Trophoblast cell (in vitro differentiated cells and primary cell): Measurements from ENCODE around the gene DGKB.

ENCODE experiments used
- DNase-seq, 2 donors: peaks; one replicate each; pipeline ENCODE4 v3.0.0-alpha.2; 2016
- H2AFZ ChIP-seq: 2 replicates; pipeline ENCODE4 v1.6.1; 2013; ENCODE audit warnings: low read length, moderate library complexity, mild to moderate bottlenecking; ENCODE audit not compliant: insufficient read depth, poor library complexity
- H2AK5ac ChIP-seq: 2 replicates; pipeline ENCODE4 v1.6.1; 2013; ENCODE audit warnings: mild to moderate bottlenecking, low read length
- H2BK120ac ChIP-seq: 2 replicates; pipeline ENCODE4 v1.6.1; 2013; ENCODE audit warnings: low read length, mild to moderate bottlenecking, moderate library complexity; ENCODE audit not compliant: insufficient read depth, poor library complexity
- H2BK12ac ChIP-seq: 2 replicates; pipeline ENCODE4 v1.6.1; 2013; ENCODE audit warnings: mild to moderate bottlenecking, low read length, moderate library complexity
- H2BK5ac ChIP-seq: 2 replicates; pipeline ENCODE4 v1.6.1; 2013; ENCODE audit warnings: low read length, low read depth, moderate library complexity, mild to moderate bottlenecking; ENCODE audit not compliant: poor library complexity
- H3K14ac ChIP-seq: 2 replicates; pipeline ENCODE4 v1.6.1; 2013; ENCODE audit warnings: mild to moderate bottlenecking, low read length
- H3K18ac ChIP-seq: 2 replicates; pipeline ENCODE4 v1.6.1; 2013; ENCODE audit warnings: mild to moderate bottlenecking, low read length
- H3K23ac ChIP-seq: 2 replicates; pipeline ENCODE4 v1.6.1; 2013; ENCODE audit warnings: low read length
- H3K27ac ChIP-seq: 2 replicates; pipeline ENCODE4 v1.5.1; 2013; ENCODE audit warnings: low read depth, mild to moderate bottlenecking, inconsistent platforms, low read length, moderate library complexity
- H3K27me3 ChIP-seq: 2 replicates; pipeline ENCODE4 v1.6.1; 2013; ENCODE audit warnings: inconsistent platforms, mild to moderate bottlenecking, low read length, moderate library complexity; ENCODE audit not compliant: insufficient read depth
- H3K36me3 ChIP-seq, 2 experiments: 1 replicate in 1 of 2; 2 replicates in 1 of 2; pipeline ENCODE4 v1.6.1; 2013; ENCODE audit warnings: low read length in 2 of 2, mild to moderate bottlenecking in 2 of 2, moderate library complexity in 1 of 2; ENCODE audit not compliant: insufficient read depth in 2 of 2, control insufficient read depth in 1 of 2
- H3K4ac ChIP-seq: 2 replicates; pipeline ENCODE4 v1.6.1; 2013; ENCODE audit warnings: low read depth, mild to moderate bottlenecking, low read length, moderate library complexity
- H3K4me1 ChIP-seq, 2 experiments: 1 replicate in 1 of 2; 2 replicates in 1 of 2; pipeline ENCODE4 v1.6.1; 2013; ENCODE audit warnings: low read length in 2 of 2, mild to moderate bottlenecking in 2 of 2, moderate library complexity in 1 of 2; ENCODE audit not compliant: insufficient read depth in 2 of 2, control insufficient read depth in 1 of 2
- H3K4me2 ChIP-seq: 2 replicates; pipeline ENCODE4 v1.6.1; 2013; ENCODE audit warnings: inconsistent platforms, mild to moderate bottlenecking, low read length, moderate library complexity
- H3K4me3 ChIP-seq: 2 replicates; pipeline ENCODE4 v1.5.1; 2013; ENCODE audit warnings: mild to moderate bottlenecking, low read depth, low read length, inconsistent platforms
- H3K79me1 ChIP-seq: one replicate; pipeline ENCODE4 v1.6.1; 2013; ENCODE audit warnings: low read length
- H3K79me2 ChIP-seq: 2 replicates; pipeline ENCODE4 v1.6.1; 2013; ENCODE audit warnings: low read length, mild to moderate bottlenecking; ENCODE audit not compliant: control insufficient read depth, insufficient read depth, poor library complexity
- H3K9ac ChIP-seq: 2 replicates; pipeline ENCODE4 v1.6.1; 2013; ENCODE audit warnings: mild to moderate bottlenecking, low read length
- H3K9me3 ChIP-seq: 2 replicates; pipeline ENCODE4 v1.6.1; 2013; ENCODE audit warnings: low read depth, mild to moderate bottlenecking, control low read depth, inconsistent platforms, low read length; ENCODE audit not compliant: insufficient read depth
- H4K12ac ChIP-seq: 2 replicates; pipeline ENCODE4 v1.6.1; 2013; ENCODE audit warnings: low read depth, mild to moderate bottlenecking, low read length, moderate library complexity
- H4K8ac ChIP-seq: 2 replicates; pipeline ENCODE4 v1.6.1; 2013; ENCODE audit warnings: low read depth, mild to moderate bottlenecking, low read length, moderate library complexity
- H4K91ac ChIP-seq: one replicate; pipeline ENCODE4 v1.6.1; 2013; ENCODE audit warnings: low read depth, mild to moderate bottlenecking, low read length, moderate library complexity
- WGBS: extraction: QIAGEN DNeasy Blood & Tissue Kit; methylation state at CpG from one replicate; pipeline ENCODE4 v1.1.7; 2013; ENCODE audit warnings: missing lambda C conversion rate; ENCODE audit not compliant: insufficient read length, insufficient coverage; ENCODE audit errors: extremely low coverage; 5-methylcytosine and 5-hydroxymethylcytosine counted together

DGKB gene

DNA sequence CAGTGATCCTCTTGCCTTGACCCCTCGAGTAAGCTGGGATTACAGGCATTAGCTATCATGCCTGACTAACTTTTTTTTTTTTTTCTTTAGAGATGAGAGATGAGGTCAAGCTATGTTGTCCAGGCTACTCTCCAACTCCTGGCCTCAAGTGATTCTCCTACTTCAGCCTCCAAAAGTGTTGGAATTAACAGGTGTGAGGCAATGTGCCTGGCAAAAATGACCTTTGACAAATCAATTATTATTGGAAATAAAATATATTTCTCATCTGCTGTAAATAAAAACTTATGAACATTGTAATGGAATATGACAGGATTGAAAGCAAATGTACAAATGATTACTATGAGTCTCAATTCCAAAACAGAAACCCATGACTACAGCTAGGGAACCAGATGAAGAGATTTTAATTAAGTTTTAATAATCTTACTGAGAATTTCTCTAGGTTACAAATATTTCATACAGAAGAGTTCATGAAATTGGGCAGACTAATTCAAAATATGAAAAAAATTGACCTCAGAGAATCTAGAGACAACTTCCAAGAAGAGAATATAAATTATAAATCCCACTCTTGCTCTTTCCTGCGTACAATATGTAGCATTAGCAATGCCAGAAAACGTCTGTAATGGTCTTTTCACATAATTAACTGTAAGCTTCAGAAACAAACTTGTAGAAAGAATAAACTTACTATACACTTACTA, 414.7 kb downstream of the DGKB start:
- H3K79me2 ChIP-seq, result no peaks in the 10 kb centered on the region
- no peak overlapping the region for H3K4me3 ChIP-seq
- no peaks in the 10 kb centered on the region for H3K27me3 ChIP-seq
- no peaks in the 10 kb centered on the region for H3K36me3 ChIP-seq
- H3K79me1 ChIP-seq, result no peaks in the 10 kb centered on the region
- no peaks in the 10 kb centered on the region for H3K4me1 ChIP-seq
- no peak overlapping the region for H4K12ac ChIP-seq
- H3K27ac ChIP-seq, result no peak overlapping the region
- no CpG with 5 or more reads among the region's 3 CpGs for WGBS
- H3K14ac ChIP-seq, result no peak overlapping the region
- no peak overlapping the region for H2AFZ ChIP-seq
- H2BK120ac ChIP-seq, result no peak overlapping the region
- no peak overlapping the region for H2AK5ac ChIP-seq
- H4K8ac ChIP-seq, result no peak overlapping the region
- no peaks in the 10 kb centered on the region for H3K9me3 ChIP-seq
- no peak for DNase-seq
- H3K4me2 ChIP-seq, result no peak overlapping the region
- no peak overlapping the region for H3K9ac ChIP-seq
- H3K4ac ChIP-seq, result no peak overlapping the region
- no peak overlapping the region for H4K91ac ChIP-seq
- H3K23ac ChIP-seq, result no peak overlapping the region
- H2BK5ac ChIP-seq, result no peak overlapping the region
- no peak overlapping the region for H3K18ac ChIP-seq
- H2BK12ac ChIP-seq, result no peak overlapping the region

DNA sequence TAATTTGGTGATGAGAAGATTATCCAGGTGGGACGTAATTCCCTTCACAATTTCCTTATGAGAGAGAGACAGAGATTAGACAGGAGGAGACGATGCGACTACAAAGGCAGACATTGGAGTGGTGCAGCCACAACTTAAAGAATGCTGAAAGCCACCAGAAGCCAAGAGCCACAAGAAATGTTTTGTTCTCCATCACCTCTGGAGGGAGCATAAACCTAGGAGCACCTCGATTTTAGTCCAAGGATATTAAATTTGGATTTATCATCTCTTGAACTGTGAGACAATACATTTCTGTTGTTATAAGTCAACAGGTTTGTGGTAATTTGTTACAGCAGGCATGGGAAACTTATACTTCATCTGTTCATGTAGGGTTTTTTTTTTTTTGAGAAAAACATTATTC, 418.9 kb downstream of the DGKB start:
- Histone ChIP-seq H3K4ac (no peak overlapping the region), H3K36me3 (no peaks in the 10 kb centered on the region), H3K9me3 (no peaks in the 10 kb centered on the region), H4K12ac (no peak overlapping the region), H2AFZ (no peak overlapping the region), H3K18ac (no peak overlapping the region), H3K4me2 (no peak overlapping the region), H3K4me1 (no peaks in the 10 kb centered on the region), H4K91ac (no peak overlapping the region), H3K27ac (no peak overlapping the region), H2BK5ac (no peak overlapping the region), H3K14ac (no peak overlapping the region), H3K79me1 (no peaks in the 10 kb centered on the region), H3K27me3 (no peaks in the 10 kb centered on the region), H3K4me3 (no peak overlapping the region), H3K23ac (no peak overlapping the region), H3K9ac (no peak overlapping the region), H4K8ac (no peak overlapping the region), H2BK12ac (no peak overlapping the region), H2AK5ac (no peak overlapping the region), H2BK120ac (no peak overlapping the region), H3K79me2 (no peaks in the 10 kb centered on the region)
- DNase-seq, result no peak
- WGBS, result no CpG with 5 or more reads among the region's 4 CpGs

DNA sequence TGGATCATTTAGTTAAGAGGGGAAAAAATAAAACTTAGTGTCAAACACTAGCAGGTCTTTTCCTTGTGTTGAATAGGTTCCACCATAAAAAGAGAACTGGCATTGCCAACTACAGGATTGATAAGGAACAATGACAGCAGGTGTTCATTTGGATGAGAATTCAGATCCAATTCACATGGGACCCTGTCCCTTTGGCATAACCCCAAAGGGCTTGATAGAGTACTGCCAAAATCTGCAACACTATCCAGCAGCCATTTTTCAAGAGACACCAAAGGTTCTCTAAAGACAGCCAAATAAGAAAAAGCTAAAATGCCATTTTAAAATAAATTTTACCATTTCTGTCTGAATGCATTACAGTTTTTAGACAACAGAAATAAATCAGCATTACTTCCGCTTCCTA, 422.3 kb downstream of the DGKB start:
- Histone ChIP-seq H3K9ac (no peak overlapping the region), H4K8ac (no peak overlapping the region), H2BK12ac (no peak overlapping the region), H2AFZ (no peak overlapping the region), H4K91ac (no peak overlapping the region), H3K9me3 (no peaks in the 10 kb centered on the region), H4K12ac (no peak overlapping the region), H3K27ac (no peak overlapping the region), H3K23ac (no peak overlapping the region), H2BK5ac (no peak overlapping the region), H3K36me3 (no peaks in the 10 kb centered on the region), H3K27me3 (no peaks in the 10 kb centered on the region), H3K79me2 (no peaks in the 10 kb centered on the region), H3K4me3 (no peak overlapping the region), H2AK5ac (no peak overlapping the region), H3K4me1 (no peaks in the 10 kb centered on the region), H3K79me1 (no peaks in the 10 kb centered on the region), H3K18ac (no peak overlapping the region), H3K4ac (no peak overlapping the region), H3K14ac (no peak overlapping the region), H3K4me2 (no peak overlapping the region), H2BK120ac (no peak overlapping the region)
- DNase-seq, result no peak
- no CpG with 5 or more reads among the region's 1 CpG for WGBS

DNA sequence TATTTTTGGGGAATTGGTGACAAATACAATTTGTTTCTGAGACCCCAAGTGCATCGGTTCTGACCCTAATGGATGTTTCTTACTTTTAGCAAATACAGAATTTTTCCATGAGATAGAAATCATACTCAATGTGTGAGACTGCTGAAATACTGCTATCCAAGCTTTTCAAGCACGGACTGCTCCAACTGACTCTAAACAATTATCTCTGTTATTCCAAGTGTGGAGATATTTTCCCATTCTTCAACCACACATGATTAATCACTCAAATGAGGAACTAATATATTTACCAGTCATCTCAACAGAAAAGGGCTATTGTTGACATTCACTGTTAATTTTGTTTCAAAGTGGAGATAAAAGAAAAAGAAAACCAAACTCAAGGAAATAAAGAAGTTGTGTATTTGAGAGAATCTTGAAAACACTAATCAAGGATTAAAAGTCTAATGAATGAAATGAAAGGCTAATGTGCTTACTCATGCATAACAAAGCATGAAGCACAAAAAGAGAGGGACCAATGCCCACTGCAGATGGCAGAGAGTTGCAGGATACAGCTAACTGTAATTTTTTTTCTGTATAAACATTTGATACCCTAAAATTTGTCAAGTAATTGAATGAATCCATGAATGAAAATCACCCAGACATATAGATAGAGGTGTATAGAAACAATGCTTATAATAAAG, 423.6 kb downstream of the DGKB start:
- Histone ChIP-seq H4K12ac (no peak overlapping the region), H3K23ac (no peak overlapping the region), H4K91ac (no peak overlapping the region), H2AFZ (no peak overlapping the region), H2BK12ac (no peak overlapping the region), H3K27ac (no peak overlapping the region), H3K27me3 (no peaks in the 10 kb centered on the region), H3K9ac (no peak overlapping the region), H3K4me3 (no peak overlapping the region), H4K8ac (no peak overlapping the region), H3K18ac (no peak overlapping the region), H3K4ac (no peak overlapping the region), H3K4me1 (no peaks in the 10 kb centered on the region), H3K4me2 (no peak overlapping the region), H2BK5ac (no peak overlapping the region), H3K79me2 (no peaks in the 10 kb centered on the region), H2AK5ac (no peak overlapping the region), H2BK120ac (no peak overlapping the region), H3K79me1 (no peaks in the 10 kb centered on the region), H3K36me3 (no peaks in the 10 kb centered on the region), H3K14ac (no peak overlapping the region), H3K9me3 (no peaks in the 10 kb centered on the region)
- no peak for DNase-seq
- no CpG with 5 or more reads among the region's 2 CpGs for WGBS
